H1 (cell line): ENCODE measurements around the gene LSR. TPM values are rescaled to one million over a fixed set of nuclear protein-coding genes. Genes with fewer than 3 reads are reported as not detected.

Source experiments
- BACH1 ChIP-seq: IDR thresholded peaks from 2 replicates; pipeline ENCODE4 v1.6.1; 2012; ENCODE audit warnings: low read length, improper control_type of control experiment
- JUN ChIP-seq: IDR thresholded peaks from 2 replicates; pipeline ENCODE4 v1.6.1; 2011; ENCODE audit warnings: low read depth, mild to moderate bottlenecking, improper control_type of control experiment, low read length
- RAD21 ChIP-seq, 2 experiments: IDR thresholded peaks in 1 of 2; conservative IDR thresholded peaks in 1 of 2; 2 replicates each; pipeline ENCODE4 v1.6.1; 2011; ENCODE audit warnings: low read depth in 2 of 2, low read length in 2 of 2, improper control_type of control experiment in 1 of 2, inconsistent platforms in 1 of 2, mild to moderate bottlenecking in 1 of 2, moderate library complexity in 1 of 2
- SAP30 ChIP-seq: fragments of 300-600 bp; sonication (generic); IDR thresholded peaks from 2 replicates; pipeline ENCODE4 v1.7.1; 2012; ENCODE audit warnings: low read length, moderate library complexity, mild to moderate bottlenecking, inconsistent platforms; ENCODE audit not compliant: insufficient read depth, insufficient replicate concordance
- TAF1 ChIP-seq: IDR thresholded peaks from 2 replicates; pipeline ENCODE4 v1.6.1; 2011; ENCODE audit warnings: mild to moderate bottlenecking, low read depth, low read length
- polyA plus RNA-seq, 7 experiments: library from polyadenylated mRNA; depleted of rRNA in 3 of 7; stranded (reverse) in 5 of 7; unstranded in 2 of 7; fragments of >200 nt in 5 of 7; fragments of 200-250 nt in 2 of 7; gene quantifications; 1 replicate in 5 of 7; 2 replicates in 1 of 7; 4 replicates in 1 of 7; pipeline versions ENCODE4 v1.2.1 to v1.2.3, GENCODE V29; 2011 to 2013; ENCODE audit warnings: missing spikeins in 2 of 7, mixed read lengths in 2 of 7
- total RNA-seq: library from RNA; stranded (reverse); fragmentation: NEBNext Ultra II Directional; extraction: Animal tissue kit (Norgen Biotek cat#: 25700); gene quantifications from 2 replicates; pipeline ENCODE4 v1.2.1, GENCODE V29; 2021

Gene LSR
- total and polyA plus RNA-seq, 2 of the 8 experiments (the other 6 are each of a cell fraction or from before 2014, with no cell fraction given) = 159 to 186 TPM

DNA sequence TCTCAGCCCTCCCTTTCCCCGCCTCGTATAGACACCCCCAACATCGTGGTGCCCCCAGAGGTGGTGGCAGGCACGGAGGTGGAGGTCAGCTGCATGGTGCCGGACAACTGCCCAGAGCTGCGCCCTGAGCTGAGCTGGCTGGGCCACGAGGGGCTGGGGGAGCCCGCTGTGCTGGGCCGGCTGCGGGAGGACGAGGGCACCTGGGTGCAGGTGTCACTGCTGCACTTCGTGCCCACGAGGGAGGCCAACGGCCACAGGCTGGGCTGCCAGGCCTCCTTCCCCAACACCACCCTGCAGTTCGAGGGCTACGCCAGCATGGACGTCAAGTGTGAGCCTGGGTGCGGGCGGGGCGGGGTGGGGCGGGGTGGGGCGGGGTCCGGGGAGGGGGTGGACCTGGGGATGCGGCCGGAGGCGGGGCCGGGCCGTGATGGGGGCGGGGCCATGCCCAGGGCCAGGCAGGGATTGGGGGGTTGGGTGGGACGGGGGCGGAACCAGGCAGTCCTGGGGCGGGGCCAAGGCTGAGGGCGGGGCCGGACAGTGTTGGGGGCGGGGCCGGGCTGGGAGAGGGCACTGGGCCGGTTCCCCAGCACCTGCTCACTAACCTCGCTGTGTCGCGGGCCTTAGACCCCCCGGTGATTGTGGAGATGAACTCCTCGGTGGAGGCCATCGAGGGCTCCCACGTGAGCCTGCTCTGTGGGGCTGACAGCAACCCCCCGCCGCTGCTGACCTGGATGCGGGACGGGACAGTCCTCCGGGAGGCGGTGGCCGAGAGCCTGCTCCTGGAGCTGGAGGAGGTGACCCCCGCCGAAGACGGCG is 50.9 kb downstream of the LSR start (continued):
- TF ChIP-seq BACH1 = no peak
- no peak for TF ChIP-seq SAP30
- TF ChIP-seq RAD21 (IDR thresholded peaks at IDR 0.05 in 1 of 2, conservative IDR thresholded peaks at IDR 0.05 in 1 of 2; ENCODE audit: low read depth in 2 of 2, low read length in 2 of 2) = no peak
- no peak for TF ChIP-seq TAF1
- TF ChIP-seq JUN = no peak
- TF ChIP-seq, all 59 proteins: peak for 2
